Endothelial cell of umbilical vein (primary cell): Measurements from ENCODE around the gene SMC1A. TPM values are rescaled to one million over a fixed set of nuclear protein-coding genes. Genes with fewer than 3 reads are reported as not detected.

ENCODE experiments used
- BruUV-seq: library from RNA; stranded (reverse); fragments of 400-500 nt; replicated peaks from 2 replicates; lab custom pipeline; 2021; lab: Mats Ljungman, UMichigan
- CTCF ChIA-PET: fragments of 300-600, 350-600 bp; sonication (Branson Sonifier 250); formaldehyde crosslinking; loops from one replicate; lab custom pipeline; 2021; ENCODE audit warnings: antibody characterized with exemption, inconsistent platforms; lab: Charles Lee
- POLR2A ChIA-PET: fragments of 300-600, 350-600 bp; sonication (Branson Sonifier 250); formaldehyde crosslinking; loops from one replicate; lab custom pipeline; 2021; ENCODE audit warnings: antibody characterized with exemption, inconsistent platforms; lab: Charles Lee
- DNase-seq: peaks from one replicate; pipeline ENCODE4 v3.0.0-alpha.2; 2011; ENCODE audit warnings: low read depth, low spot score
- FAIRE-seq: peaks from 2 replicates; lab custom pipeline; 2011; peaks lifted over from hg19 to GRCh38; lab: Jason Lieb, UNC
- H2AFZ ChIP-seq: 2 replicates; pipeline ENCODE4 v1.6.0; 2012; ENCODE audit warnings: low read depth, low read length, control low read depth, inconsistent platforms
- H3K27ac ChIP-seq: 2 replicates; pipeline ENCODE4 v1.5.1; 2011; ENCODE audit warnings: low read depth, mild to moderate bottlenecking, control low read depth, low read length, moderate library complexity; ENCODE audit not compliant: insufficient read depth
- H3K27me3 ChIP-seq, 2 experiments: 2 replicates each; pipeline versions ENCODE4 v1.6.0 to v1.6.1; 2011; ENCODE audit warnings: low read length in 2 of 2, mixed read lengths in 1 of 2; ENCODE audit not compliant: control insufficient read depth in 2 of 2, insufficient read depth in 2 of 2
- H3K36me3 ChIP-seq, 2 experiments: 2 replicates in 1 of 2; 3 replicates in 1 of 2; pipeline ENCODE4 v1.5.1; 2011; ENCODE audit warnings: low read length in 2 of 2, mild to moderate bottlenecking in 1 of 2, moderate library complexity in 1 of 2; ENCODE audit not compliant: control insufficient read depth in 2 of 2, insufficient read depth in 2 of 2; ENCODE audit errors: extremely low read depth in 1 of 2
- H3K4me1 ChIP-seq: 3 replicates; pipeline ENCODE4 v1.5.1; 2011; ENCODE audit warnings: mild to moderate bottlenecking, low read length; ENCODE audit not compliant: control insufficient read depth, insufficient read depth; ENCODE audit errors: extremely low read depth
- H3K4me2 ChIP-seq: 2 replicates; pipeline ENCODE4 v1.6.1; 2011; ENCODE audit warnings: low read length, control low read depth, mixed read lengths; ENCODE audit not compliant: insufficient read depth
- H3K4me3 ChIP-seq, 3 experiments: fragments of 200-600 bp in 1 of 3; sonication (generic), shearing (Covaris generic) in 1 of 3; replicated peaks in 1 of 3; 2 replicates each; pipeline ENCODE4 v1.5.1; 2011 to 2016; ENCODE audit warnings: control low read depth in 3 of 3, low read length in 3 of 3, mild to moderate bottlenecking in 2 of 3, inconsistent platforms in 1 of 3, low read depth in 1 of 3, moderate library complexity in 1 of 3; ENCODE audit not compliant: insufficient read depth in 1 of 3
- H3K79me2 ChIP-seq: 2 replicates; pipeline ENCODE4 v1.6.0; 2012; ENCODE audit warnings: low read length, inconsistent platforms; ENCODE audit not compliant: control insufficient read depth, insufficient read depth
- H3K9ac ChIP-seq: replicated peaks from 2 replicates; pipeline ENCODE3; 2011; ENCODE audit warnings: low read length, control low read depth; ENCODE audit not compliant: insufficient read depth; ENCODE audit errors: extremely low read depth
- H3K9me1 ChIP-seq: replicated peaks from 3 replicates; pipeline ENCODE4 v1.6.0; 2011; ENCODE audit warnings: mild to moderate bottlenecking, low read length; ENCODE audit not compliant: control insufficient read depth, insufficient read depth; ENCODE audit errors: extremely low read depth
- H3K9me3 ChIP-seq: replicated peaks from 2 replicates; pipeline ENCODE4 v1.5.1; 2012; ENCODE audit warnings: low read length, inconsistent platforms; ENCODE audit not compliant: control insufficient read depth, insufficient read depth
- H4K20me1 ChIP-seq: replicated peaks from 2 replicates; pipeline ENCODE3; 2011; ENCODE audit warnings: mild to moderate bottlenecking, low read length; ENCODE audit not compliant: control insufficient read depth, insufficient read depth; ENCODE audit errors: extremely low read depth
- EZH2 ChIP-seq: IDR thresholded peaks from 2 replicates; pipeline ENCODE4 v1.6.1; 2012; ENCODE audit warnings: borderline replicate concordance, low read depth, mild to moderate bottlenecking, moderate library complexity, low read length, inconsistent platforms; ENCODE audit not compliant: severe bottlenecking
- FOS ChIP-seq: IDR thresholded peaks from 2 replicates; pipeline ENCODE4 v1.6.1; 2011; ENCODE audit warnings: mild to moderate bottlenecking, low read length, moderate library complexity, borderline replicate concordance; ENCODE audit not compliant: insufficient read depth
- GATA2 ChIP-seq: IDR thresholded peaks from 2 replicates; pipeline ENCODE4 v1.7.0; 2011; ENCODE audit warnings: low read depth, mild to moderate bottlenecking, moderate library complexity, mixed read lengths, low read length; ENCODE audit not compliant: insufficient read length, insufficient read depth
- JUN ChIP-seq: IDR thresholded peaks from 2 replicates; pipeline ENCODE4 v1.6.1; 2011; ENCODE audit warnings: borderline replicate concordance, low read depth; ENCODE audit not compliant: insufficient read length, insufficient read depth
- MYC ChIP-seq: IDR thresholded peaks from one replicate; pipeline ENCODE4 v1.6.1; 2011; ENCODE audit warnings: mild to moderate bottlenecking, low read depth, low read length
- POLR2A ChIP-seq: IDR thresholded peaks from 2 replicates; pipeline ENCODE4 v1.6.1; 2012; ENCODE audit warnings: low read depth, mild to moderate bottlenecking, control low read depth, low read length
- POLR2AphosphoS5 ChIP-seq: IDR thresholded peaks from 2 replicates; pipeline ENCODE4 v1.6.1; 2012; ENCODE audit warnings: low read depth, mild to moderate bottlenecking, control low read depth, low read length, moderate library complexity; ENCODE audit not compliant: insufficient read depth
- dilution Hi-C: fragments of 300-500 bp; cut with MboI; formaldehyde crosslinking; loops from one replicate; pipeline ENCODE4 v1.15.0; 2019; ENCODE audit warnings: low sequenced_read_pairs; ENCODE audit not compliant: extremely low pct_ligation_motif_present
- intact Hi-C: fragments of 100-400 bp; cut with micrococcal nuclease; formaldehyde crosslinking; loops from one replicate; pipeline ENCODE4 v1.10.0; 2022
- polyA plus RNA-seq, 4 experiments: library from polyadenylated mRNA; depleted of rRNA in 3 of 4; stranded (reverse) in 3 of 4; unstranded in 1 of 4; fragments of >200 nt; gene quantifications; 2 replicates each; pipeline versions ENCODE4 v1.2.1 to v1.2.3, GENCODE V29; 2011 to 2012; ENCODE audit warnings: missing spikeins in 1 of 4
- total RNA-seq: library from RNA; stranded (reverse); gene quantifications from 2 replicates; pipeline ENCODE4 v1.2.3, GENCODE V29; 2021
- TF ChIP-seq, protein P1 (sequence below), 2 donors: IDR thresholded peaks; 1 replicate in 1 of 2; 2 replicates in 1 of 2; pipeline ENCODE4 v1.5.1; 2011; ENCODE audit warnings: low read length in 2 of 2, mild to moderate bottlenecking in 2 of 2, moderate library complexity in 2 of 2, control low read depth in 1 of 2, inconsistent platforms in 1 of 2, low read depth in 1 of 2; ENCODE audit not compliant: insufficient read depth in 1 of 2; ENCODE audit errors: extremely low read depth in 1 of 2
- TF ChIP-seq, protein P2 (sequence below): IDR thresholded peaks from 2 replicates; pipeline ENCODE4 v1.6.1; 2011; ENCODE audit not compliant: insufficient read depth, insufficient read length

The SMC1A gene
- total and polyA plus RNA-seq, 2 donors (not counting 3 experiments of a cell fraction or from before 2014, with no cell fraction given) = 15.4 to 75.9 TPM

- ChIA-PET POLR2A (no interaction called here), CTCF (interaction anchor here (1.2 kb wide), 1 partner anchor 62 kb away, joined by 4 read pairs; no protein-coding TSS in a partner anchor)
- Histone ChIP-seq H3K4me1 (no peaks in the 10 kb centered on the region), H3K27me3 (no peaks in the 10 kb centered on the region), H3K9me1 (no peaks in the 10 kb centered on the region), H3K4me2 (no peak overlapping the region), H3K36me3 (peaks cover 2 to 22% of the 10 kb centered on the region in 2 experiments), H3K79me2 (no peaks in the 10 kb centered on the region), H3K27ac (no peak overlapping the region), H4K20me1 (no peaks in the 10 kb centered on the region), H3K9ac (no peak overlapping the region), H2AFZ (no peak overlapping the region), H3K4me3 (no peak overlapping the region), H3K9me3 (no peaks in the 10 kb centered on the region)
- DNase-seq (no peak), FAIRE-seq (no peak)
- TF ChIP-seq, protein P1, sequence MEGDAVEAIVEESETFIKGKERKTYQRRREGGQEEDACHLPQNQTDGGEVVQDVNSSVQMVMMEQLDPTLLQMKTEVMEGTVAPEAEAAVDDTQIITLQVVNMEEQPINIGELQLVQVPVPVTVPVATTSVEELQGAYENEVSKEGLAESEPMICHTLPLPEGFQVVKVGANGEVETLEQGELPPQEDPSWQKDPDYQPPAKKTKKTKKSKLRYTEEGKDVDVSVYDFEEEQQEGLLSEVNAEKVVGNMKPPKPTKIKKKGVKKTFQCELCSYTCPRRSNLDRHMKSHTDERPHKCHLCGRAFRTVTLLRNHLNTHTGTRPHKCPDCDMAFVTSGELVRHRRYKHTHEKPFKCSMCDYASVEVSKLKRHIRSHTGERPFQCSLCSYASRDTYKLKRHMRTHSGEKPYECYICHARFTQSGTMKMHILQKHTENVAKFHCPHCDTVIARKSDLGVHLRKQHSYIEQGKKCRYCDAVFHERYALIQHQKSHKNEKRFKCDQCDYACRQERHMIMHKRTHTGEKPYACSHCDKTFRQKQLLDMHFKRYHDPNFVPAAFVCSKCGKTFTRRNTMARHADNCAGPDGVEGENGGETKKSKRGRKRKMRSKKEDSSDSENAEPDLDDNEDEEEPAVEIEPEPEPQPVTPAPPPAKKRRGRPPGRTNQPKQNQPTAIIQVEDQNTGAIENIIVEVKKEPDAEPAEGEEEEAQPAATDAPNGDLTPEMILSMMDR (IDR thresholded peaks at IDR 0.05; ENCODE audit: extremely low read depth in 1 of 2, insufficient read depth in 1 of 2, low read depth in 1 of 2, low read length in 2 of 2) = no peak
- TF ChIP-seq GATA2 (no peak), MYC (no peak), EZH2 (no peak), POLR2A (no peak), FOS (no peak), JUN (no peak), POLR2AphosphoS5 (no peak)
- TF ChIP-seq, protein P2, sequence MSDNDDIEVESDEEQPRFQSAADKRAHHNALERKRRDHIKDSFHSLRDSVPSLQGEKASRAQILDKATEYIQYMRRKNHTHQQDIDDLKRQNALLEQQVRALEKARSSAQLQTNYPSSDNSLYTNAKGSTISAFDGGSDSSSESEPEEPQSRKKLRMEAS = no peak
- dilution Hi-C loops = no loop called here
- TSS peak; percentile 35 for BruUV-seq
- intact Hi-C loops = no loop called here
Measured at GRCh38 chrX:53379008-53379710, 43.3 kb downstream of the SMC1A start.
